ENCODE data around the gene PCSK5.
"Not testable (repeated sequence)": the region's sequence is repeated elsewhere in the genome, so short reads cannot be mapped to it uniquely, and the experiment has no call there.

The PCSK5 gene

GRCh38 chr9:75927356-75927755, 36.9 kb downstream of the PCSK5 start:
- no peak for DNase-seq

- DNase-seq = no peak
Measured at GRCh38 chr9:75930190-75930589, 39.7 kb downstream of the PCSK5 start.

- DNase-seq = no peak
Measured at GRCh38 chr9:75930730-75931321, 40.4 kb downstream of the PCSK5 start.

- no peak for DNase-seq
Measured at GRCh38 chr9:75933982-75934381, 43.5 kb downstream of the PCSK5 start.

- DNase-seq = no peak
Measured at GRCh38 chr9:75935591-75935990, 45.1 kb downstream of the PCSK5 start.

GRCh38 chr9:75937521-75938258, 47.2 kb downstream of the PCSK5 start:
- peak; percentile 39 for DNase-seq

- peak; percentile 5 for DNase-seq
Measured at GRCh38 chr9:75938946-75939345, 48.5 kb downstream of the PCSK5 start.

GRCh38 chr9:75939536-75940111, 49.2 kb downstream of the PCSK5 start:
- DNase-seq = no peak

- DNase-seq = no peak
Measured at GRCh38 chr9:75941066-75941465, 50.6 kb downstream of the PCSK5 start.

GRCh38 chr9:75941577-75942311, 51.3 kb downstream of the PCSK5 start:
- DNase-seq = no peak

- no peak for DNase-seq
Measured at GRCh38 chr9:75946766-75947165, 56.3 kb downstream of the PCSK5 start.

GRCh38 chr9:75947233-75947632, 56.8 kb downstream of the PCSK5 start:
- no peak for DNase-seq

GRCh38 chr9:75950998-75951397, 60.5 kb downstream of the PCSK5 start:
- DNase-seq = peak; percentile 4

GRCh38 chr9:75953218-75953617, 62.7 kb downstream of the PCSK5 start:
- DNase-seq = no peak

- DNase-seq = no peak
Measured at GRCh38 chr9:75956161-75956560, 65.7 kb downstream of the PCSK5 start.

GRCh38 chr9:75957116-75957515, 66.6 kb downstream of the PCSK5 start:
- no peak for DNase-seq

GRCh38 chr9:75958226-75958625, 67.8 kb downstream of the PCSK5 start:
- DNase-seq = no peak

- no peak for DNase-seq
Measured at GRCh38 chr9:75960551-75960950, 70.1 kb downstream of the PCSK5 start.

- DNase-seq = no peak
Measured at GRCh38 chr9:75962013-75962661, 71.7 kb downstream of the PCSK5 start.

- DNase-seq = no peak
Measured at GRCh38 chr9:75962662-75963036, 72.2 kb downstream of the PCSK5 start.

- not testable (repeated sequence) for DNase-seq
Measured at GRCh38 chr9:75963321-75963720, 72.8 kb downstream of the PCSK5 start.

- no peak for DNase-seq
Measured at GRCh38 chr9:75964427-75964826, 74.0 kb downstream of the PCSK5 start.

GRCh38 chr9:75965231-75965630, 74.8 kb downstream of the PCSK5 start:
- DNase-seq = no peak

Measured in OCI-M1 (cell line).